ENCODE measurements around the gene COMMD10. TPM values are rescaled to one million over a fixed set of nuclear protein-coding genes. Genes with fewer than 3 reads are reported as not detected.

The COMMD10 gene
- 10 to 100 TPM; 25.7 to 36.9 (median 26.1) TPM for total RNA-seq
- 38.1 TPM for total RNA-seq (2013)
- total RNA-seq, result 13.9 to 31.0 (median 19.4) reads per million in 29 experiments

DNA sequence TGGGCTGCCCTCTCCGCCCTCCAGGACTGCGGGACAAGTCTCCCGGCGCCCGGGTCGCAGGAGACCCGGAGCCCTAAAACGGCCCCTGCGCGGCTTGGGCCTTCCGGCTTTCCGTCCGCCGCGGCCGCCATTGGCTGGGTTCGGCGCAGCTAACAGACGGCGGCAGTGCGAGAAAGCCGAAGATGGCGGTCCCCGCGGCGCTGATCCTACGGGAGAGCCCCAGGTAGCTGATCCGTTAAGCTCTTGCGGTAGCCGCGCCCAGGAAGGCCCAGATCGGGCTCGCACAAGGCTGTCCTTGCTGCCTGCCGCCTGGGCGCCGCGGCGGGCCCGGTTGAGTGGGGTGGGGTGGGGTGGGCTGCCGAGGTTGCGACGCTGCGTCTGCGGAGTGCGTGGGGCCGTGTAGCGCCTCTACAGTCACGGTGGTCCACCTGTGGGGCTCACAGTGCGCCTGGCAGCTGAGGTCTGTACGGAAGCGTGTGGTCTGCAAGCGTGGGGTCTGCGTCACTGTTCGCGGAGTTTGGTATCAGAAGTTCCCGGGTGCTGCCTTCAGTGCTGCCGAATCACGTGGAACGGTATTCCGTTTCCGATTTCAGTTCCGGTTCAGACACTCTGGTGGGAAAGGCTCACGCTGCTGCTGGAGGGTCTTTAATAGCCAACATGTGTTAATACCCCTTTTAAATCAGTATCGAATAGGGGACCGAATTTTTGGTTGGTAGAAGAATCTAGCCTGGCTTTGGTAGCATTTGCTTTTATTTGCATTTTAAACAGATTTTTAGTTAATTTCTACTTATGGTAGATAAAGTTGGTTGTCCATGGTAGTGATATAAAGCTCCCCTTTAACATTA lies at the start of gene COMMD10:
TSS of gene COMMD10 (plus strand) at position 155 of the 845 bp plus-strand sequence.
- Mint-ChIP-seq H3K27ac (peak within 1 kb of the TSS; percentile 92 to 96), H3K4me3 (peak within 1 kb of the TSS; percentile 91 to 95 (median 93)), H3K36me3 (peaks cover 19% of the 10 kb centered on the region), H3K27me3 (no peaks in the 10 kb centered on the region), H3K4me1 (peaks cover 59 to 69% (median 59%) of the 10 kb centered on the region in 3 donors), H3K9me3 (no peaks in the 10 kb centered on the region)
- H3K9me3 ChIP-seq, result no peaks in the 10 kb centered on the region
- DNase-seq, result peak; percentile 62 to 93 (median 84)
- peak within 1 kb of the TSS; percentile 89 for H3K27ac ChIP-seq (ENCODE audit: low read length)
- under 1% methylated on average over 58 of the region's 65 CpGs for WGBS (ENCODE audit: insufficient coverage)
- H3K36me3 ChIP-seq (ENCODE audit: control insufficient read depth in 2 of 2, extremely low read depth in 1 of 2, insufficient read depth in 1 of 2, low read length in 1 of 2), result peaks cover 0 to 17% of the 10 kb centered on the region in 2 donors
- CTCF ChIA-PET, result interaction anchor here in 1 of 2 donors (0.6 to 1.5 kb wide), 2 partner anchors 9 to 486 kb away, joined by 3 to 5 read pairs; no protein-coding TSS in a partner anchor
- H3K4me3 ChIP-seq (ENCODE audit: control insufficient read depth in 1 of 2, extremely low read depth in 1 of 2, low read length in 1 of 2), result peak within 1 kb of the TSS; percentile 84 to 96
- H3K4me1 ChIP-seq (ENCODE audit: control insufficient read depth in 1 of 2, extremely low read depth in 1 of 2, insufficient read depth in 2 of 2, low read length in 2 of 2), result peaks cover 9 to 15% of the 10 kb centered on the region in 2 experiments
- peak; percentile 88 to 94 (median 89) for ATAC-seq (replicated peaks in 1 of 4)
- POLR2A ChIA-PET, result interaction anchor here (0.7 to 1.2 kb wide), 2 partner anchors 8 to 541 kb away, joined by 3 read pairs; no protein-coding TSS in a partner anchor
- H3K27me3 ChIP-seq (replicated peaks in 1 of 2; ENCODE audit: control insufficient read depth in 2 of 2, extremely low read depth in 1 of 2, insufficient read depth in 2 of 2, low read length in 1 of 2), result no peaks in the 10 kb centered on the region

DNA sequence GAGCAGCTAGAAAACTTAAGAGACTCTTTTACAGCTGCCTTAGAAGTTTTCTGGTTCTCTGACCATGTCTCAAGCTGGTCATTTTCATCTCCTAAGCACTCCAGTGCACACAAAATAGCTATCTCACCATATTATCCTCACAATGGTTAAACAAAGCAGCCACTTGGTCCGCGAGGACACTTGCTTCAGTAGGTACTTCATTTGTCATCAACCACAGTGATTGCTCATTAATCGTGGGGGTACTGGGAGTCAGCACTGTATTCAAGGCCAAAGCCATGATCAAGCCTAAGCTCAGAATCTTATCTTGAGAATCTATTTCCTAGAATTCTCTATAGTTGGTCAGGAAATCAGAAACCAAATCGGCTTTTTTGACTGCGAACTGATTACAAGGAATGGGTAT lies 49.7 kb upstream of the COMMD10 start:
- Histone ChIP-seq H3K27ac (ENCODE audit: low read length) (no peak overlapping the region), H3K9me3 (no peaks in the 10 kb centered on the region), H3K4me1 (ENCODE audit: control insufficient read depth in 1 of 2, extremely low read depth in 1 of 2, insufficient read depth in 2 of 2, low read length in 2 of 2) (peaks cover 3 to 15% of the 10 kb centered on the region in 2 experiments), H3K27me3 (replicated peaks in 1 of 2; ENCODE audit: control insufficient read depth in 2 of 2, extremely low read depth in 1 of 2, insufficient read depth in 2 of 2, low read length in 1 of 2) (peaks cover 0 to 2% of the 10 kb centered on the region in 2 experiments), H3K4me3 (ENCODE audit: control insufficient read depth in 1 of 2, extremely low read depth in 1 of 2, low read length in 1 of 2) (no peak overlapping the region), H3K36me3 (ENCODE audit: control insufficient read depth in 2 of 2, extremely low read depth in 1 of 2, insufficient read depth in 1 of 2, low read length in 1 of 2) (no peaks in the 10 kb centered on the region)
- POLR2A ChIA-PET, result no interaction called here
- Mint-ChIP-seq H3K36me3 (no peaks in the 10 kb centered on the region), H3K27ac (no peak overlapping the region), H3K27me3 (peaks cover 14 to 27% of the 10 kb centered on the region in 2 donors), H3K4me3 (no peak overlapping the region), H3K9me3 (no peaks in the 10 kb centered on the region), H3K4me1 (peaks cover 4 to 9% (median 5%) of the 10 kb centered on the region in 3 donors)
- CTCF ChIA-PET, result no interaction called here
- WGBS (ENCODE audit: insufficient coverage), result 70% methylated on average over 2 of the region's 5 CpGs
- no peak for ATAC-seq (replicated peaks in 1 of 4)
- DNase-seq, result no peak

GRCh38 chr5:116037236-116037822 lies 47.5 kb upstream of the COMMD10 start:
- Mint-ChIP-seq H3K27me3 (peaks cover 19 to 27% of the 10 kb centered on the region in 2 donors), H3K9me3 (no peaks in the 10 kb centered on the region), H3K27ac (no peak overlapping the region), H3K36me3 (no peaks in the 10 kb centered on the region), H3K4me3 (no peak overlapping the region), H3K4me1 (peaks cover 4 to 5% (median 5%) of the 10 kb centered on the region in 3 donors)
- Histone ChIP-seq H3K4me3 (ENCODE audit: control insufficient read depth in 1 of 2, extremely low read depth in 1 of 2, low read length in 1 of 2) (no peak overlapping the region), H3K27me3 (replicated peaks in 1 of 2; ENCODE audit: control insufficient read depth in 2 of 2, extremely low read depth in 1 of 2, insufficient read depth in 2 of 2, low read length in 1 of 2) (peaks cover 0 to 7% of the 10 kb centered on the region in 2 experiments), H3K4me1 (ENCODE audit: control insufficient read depth in 1 of 2, extremely low read depth in 1 of 2, insufficient read depth in 2 of 2, low read length in 2 of 2) (peaks cover 3 to 15% of the 10 kb centered on the region in 2 experiments), H3K27ac (ENCODE audit: low read length) (no peak overlapping the region), H3K9me3 (no peaks in the 10 kb centered on the region), H3K36me3 (ENCODE audit: control insufficient read depth in 2 of 2, extremely low read depth in 1 of 2, insufficient read depth in 1 of 2, low read length in 1 of 2) (no peaks in the 10 kb centered on the region)
- ATAC-seq (replicated peaks in 1 of 4) (no peak), DNase-seq (no peak)
- WGBS (ENCODE audit: insufficient coverage), result 88% methylated on average over 2 of the region's 3 CpGs
- ChIA-PET CTCF (no interaction called here), POLR2A (no interaction called here)

DNA sequence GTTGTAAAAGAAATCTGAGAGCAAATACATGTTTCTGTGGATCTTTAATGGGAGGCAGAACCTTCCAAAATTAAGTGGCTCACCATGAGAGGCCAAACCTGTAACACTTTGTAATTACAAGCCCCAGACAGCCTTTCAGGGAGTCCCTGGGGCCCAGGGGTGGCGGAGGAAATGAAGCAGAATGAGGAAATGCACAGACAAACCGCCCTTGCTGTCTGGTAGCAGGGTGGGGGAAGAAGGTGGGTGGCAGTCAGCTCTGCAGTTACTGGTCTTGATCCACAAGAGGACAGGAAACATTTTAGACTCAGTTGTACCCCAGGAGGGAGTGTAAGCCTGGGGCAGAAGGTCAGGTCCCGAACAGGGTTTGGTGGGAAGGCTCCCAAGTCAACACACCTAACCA lies 46.0 kb upstream of the COMMD10 start:
- H3K36me3 ChIP-seq (ENCODE audit: control insufficient read depth in 2 of 2, extremely low read depth in 1 of 2, insufficient read depth in 1 of 2, low read length in 1 of 2), result no peaks in the 10 kb centered on the region
- peak overlapping the region in 1 of 2 donors; percentile 56 for H3K27ac Mint-ChIP-seq
- H3K4me1 ChIP-seq (ENCODE audit: control insufficient read depth in 1 of 2, extremely low read depth in 1 of 2, insufficient read depth in 2 of 2, low read length in 2 of 2), result peaks cover 3 to 15% of the 10 kb centered on the region in 2 experiments
- H3K4me1 Mint-ChIP-seq, result peaks cover 4 to 5% (median 5%) of the 10 kb centered on the region in 3 donors
- peaks cover 21 to 25% of the 10 kb centered on the region in 2 donors for H3K27me3 Mint-ChIP-seq
- WGBS (ENCODE audit: insufficient coverage), result 31% methylated on average over 2 of the region's 3 CpGs
- H3K4me3 ChIP-seq (ENCODE audit: control insufficient read depth in 1 of 2, extremely low read depth in 1 of 2, low read length in 1 of 2), result no peak overlapping the region
- no peaks in the 10 kb centered on the region for H3K9me3 Mint-ChIP-seq
- no peak overlapping the region for H3K4me3 Mint-ChIP-seq
- ATAC-seq (replicated peaks in 1 of 4), result peak in 2 of 4 experiments; percentile 43 to 73
- peaks cover 0 to 7% of the 10 kb centered on the region in 2 experiments for H3K27me3 ChIP-seq (replicated peaks in 1 of 2; ENCODE audit: control insufficient read depth in 2 of 2, extremely low read depth in 1 of 2, insufficient read depth in 2 of 2, low read length in 1 of 2)
- H3K9me3 ChIP-seq, result no peaks in the 10 kb centered on the region
- POLR2A ChIA-PET, result no interaction called here
- DNase-seq, result peak in 18 of 35 experiments; percentile 1 to 22 (median 5)
- CTCF ChIA-PET, result no interaction called here
- peak overlapping the region; percentile 27 for H3K27ac ChIP-seq (ENCODE audit: low read length)
- no peaks in the 10 kb centered on the region for H3K36me3 Mint-ChIP-seq

- H3K4me3 Mint-ChIP-seq, result no peak overlapping the region
- H3K27ac Mint-ChIP-seq, result no peak overlapping the region
- peaks cover 11 to 13% of the 10 kb centered on the region in 2 donors for H3K27me3 Mint-ChIP-seq
- Histone ChIP-seq H3K9me3 (no peaks in the 10 kb centered on the region), H3K36me3 (ENCODE audit: control insufficient read depth in 2 of 2, extremely low read depth in 1 of 2, insufficient read depth in 1 of 2, low read length in 1 of 2) (no peaks in the 10 kb centered on the region), H3K4me3 (ENCODE audit: control insufficient read depth in 1 of 2, extremely low read depth in 1 of 2, low read length in 1 of 2) (no peak overlapping the region), H3K4me1 (ENCODE audit: control insufficient read depth in 1 of 2, extremely low read depth in 1 of 2, insufficient read depth in 2 of 2, low read length in 2 of 2) (peaks cover 3 to 11% of the 10 kb centered on the region in 2 experiments), H3K27ac (ENCODE audit: low read length) (no peak overlapping the region), H3K27me3 (replicated peaks in 1 of 2; ENCODE audit: control insufficient read depth in 2 of 2, extremely low read depth in 1 of 2, insufficient read depth in 2 of 2, low read length in 1 of 2) (peaks cover 0 to 4% of the 10 kb centered on the region in 2 experiments)
- H3K36me3 Mint-ChIP-seq, result no peaks in the 10 kb centered on the region
- H3K4me1 Mint-ChIP-seq, result peaks cover 2 to 5% (median 4%) of the 10 kb centered on the region in 3 donors
- ATAC-seq (replicated peaks in 1 of 4) (no peak), DNase-seq (no peak)
- no peaks in the 10 kb centered on the region for H3K9me3 Mint-ChIP-seq
- ChIA-PET POLR2A (interaction anchor here in 1 of 2 donors (0.7 kb wide), 1 partner anchor 226 kb away, joined by 7 read pairs; no protein-coding TSS in a partner anchor), CTCF (interaction anchor here (0.6 to 1.0 kb wide), 3 partner anchors 27 to 155 kb away, joined by 4 to 7 read pairs (median 6); no protein-coding TSS in a partner anchor)
These were observed 42.5 kb upstream of the COMMD10 start for GRCh38 chr5:116042375-116042774.

GRCh38 chr5:116044073-116044472 lies 40.8 kb upstream of the COMMD10 start:
- Mint-ChIP-seq H3K36me3 (no peaks in the 10 kb centered on the region), H3K27me3 (peaks cover 8% of the 10 kb centered on the region in 2 donors), H3K4me1 (no peaks in the 10 kb centered on the region), H3K9me3 (no peaks in the 10 kb centered on the region), H3K4me3 (no peak overlapping the region), H3K27ac (no peak overlapping the region)
- Histone ChIP-seq H3K4me1 (ENCODE audit: control insufficient read depth in 1 of 2, extremely low read depth in 1 of 2, insufficient read depth in 2 of 2, low read length in 2 of 2) (peaks cover 0 to under 1% of the 10 kb centered on the region in 2 experiments), H3K27me3 (replicated peaks in 1 of 2; ENCODE audit: control insufficient read depth in 2 of 2, extremely low read depth in 1 of 2, insufficient read depth in 2 of 2, low read length in 1 of 2) (peaks cover 0 to 4% of the 10 kb centered on the region in 2 experiments), H3K9me3 (no peaks in the 10 kb centered on the region), H3K4me3 (ENCODE audit: control insufficient read depth in 1 of 2, extremely low read depth in 1 of 2, low read length in 1 of 2) (no peak overlapping the region), H3K27ac (ENCODE audit: low read length) (no peak overlapping the region), H3K36me3 (ENCODE audit: control insufficient read depth in 2 of 2, extremely low read depth in 1 of 2, insufficient read depth in 1 of 2, low read length in 1 of 2) (no peaks in the 10 kb centered on the region)
- ChIA-PET CTCF (no interaction called here), POLR2A (interaction anchor here in 1 of 2 donors (0.5 kb wide), 1 partner anchor 193 kb away, joined by 3 read pairs; no protein-coding TSS in a partner anchor)
- DNase-seq (no peak), ATAC-seq (replicated peaks in 1 of 4) (no peak)
- no CpG with 5 or more reads among the region's 3 CpGs for WGBS (ENCODE audit: insufficient coverage)
